Fibroblast of lung (primary cell): Measurements from ENCODE around the gene PCDHGA10.
A peak's percentile ranks its signal among the peaks of the same experiment; 100 is the strongest.
"Not testable (repeated sequence)": the region's sequence is repeated elsewhere in the genome, so short reads cannot be mapped to it uniquely, and the experiment has no call there.

ENCODE experiments used
- CTCF ChIP-seq, 2 donors: IDR thresholded peaks in 1 of 2; conservative IDR thresholded peaks in 1 of 2; 1 replicate in 1 of 2; 2 replicates in 1 of 2; pipeline ENCODE4 v1.5.1; 2011 to 2012; ENCODE audit warnings: low read length in 2 of 2, control low read depth in 1 of 2, inconsistent platforms in 1 of 2, low read depth in 1 of 2, mild to moderate bottlenecking in 1 of 2
- EZH2 ChIP-seq: IDR thresholded peaks from 2 replicates; pipeline ENCODE4 v1.5.1; 2012; ENCODE audit warnings: low read length, control low read depth, mild to moderate bottlenecking; ENCODE audit errors: missing control alignments

- peak; percentile 41 to 57 for TF ChIP-seq CTCF (conservative IDR thresholded peaks at IDR 0.05 in 1 of 2, IDR thresholded peaks at IDR 0.05 in 1 of 2; ENCODE audit: low read depth in 1 of 2, low read length in 2 of 2)
- TF ChIP-seq EZH2 = not testable (repeated sequence)
These were observed 4.8 kb upstream of the PCDHGA10 start, which contains the start of gene PCDHGB6 for GRCh38 chr5:141407790-141408505.
